Osteocyte (in vitro differentiated cells): ENCODE measurements around the gene GGTLC1. TPM values are rescaled to one million over a fixed set of nuclear protein-coding genes. Genes with fewer than 3 reads are reported as not detected.

ENCODE experiments used
- DNase-seq: peaks from one replicate; pipeline ENCODE4 v3.0.0; 2021; ENCODE audit warnings: mixed read lengths; ENCODE audit not compliant: unreplicated experiment; ENCODE audit errors: extremely low spot score
- H3K27ac Mint-ChIP-seq: one replicate; pipeline ENCODE4 v1.8.0; 2021; ENCODE audit warnings: mild to moderate bottlenecking, mixed read lengths; ENCODE audit not compliant: unreplicated experiment
- H3K27me3 Mint-ChIP-seq: one replicate; pipeline ENCODE4 v1.8.0; 2021; ENCODE audit warnings: mixed read lengths; ENCODE audit not compliant: unreplicated experiment
- H3K36me3 Mint-ChIP-seq: one replicate; pipeline ENCODE4 v1.8.0; 2021; ENCODE audit warnings: mixed read lengths; ENCODE audit not compliant: unreplicated experiment
- H3K4me1 Mint-ChIP-seq: one replicate; pipeline ENCODE4 v1.8.0; 2021; ENCODE audit warnings: mixed read lengths; ENCODE audit not compliant: unreplicated experiment
- H3K4me3 Mint-ChIP-seq: one replicate; pipeline ENCODE4 v1.8.0; 2021; ENCODE audit warnings: mild to moderate bottlenecking, moderate library complexity, mixed read lengths; ENCODE audit not compliant: unreplicated experiment
- H3K9me3 Mint-ChIP-seq: one replicate; pipeline ENCODE4 v1.8.0; 2021; ENCODE audit warnings: mixed read lengths; ENCODE audit not compliant: unreplicated experiment
- total RNA-seq: library from RNA; stranded (reverse); gene quantifications from 2 replicates; pipeline ENCODE4 v1.2.1, GENCODE V29; 2021
- TF ChIP-seq, protein P1 (sequence below): fragments of 200-600 bp; sonication (generic); IDR thresholded peaks from 2 replicates; pipeline ENCODE4 v1.5.0; 2021; ENCODE audit warnings: antibody characterized with exemption, mild to moderate bottlenecking, moderate library complexity

GGTLC1 gene
- total RNA-seq, 1 donor from 2014 or later, result not detected

DNA sequence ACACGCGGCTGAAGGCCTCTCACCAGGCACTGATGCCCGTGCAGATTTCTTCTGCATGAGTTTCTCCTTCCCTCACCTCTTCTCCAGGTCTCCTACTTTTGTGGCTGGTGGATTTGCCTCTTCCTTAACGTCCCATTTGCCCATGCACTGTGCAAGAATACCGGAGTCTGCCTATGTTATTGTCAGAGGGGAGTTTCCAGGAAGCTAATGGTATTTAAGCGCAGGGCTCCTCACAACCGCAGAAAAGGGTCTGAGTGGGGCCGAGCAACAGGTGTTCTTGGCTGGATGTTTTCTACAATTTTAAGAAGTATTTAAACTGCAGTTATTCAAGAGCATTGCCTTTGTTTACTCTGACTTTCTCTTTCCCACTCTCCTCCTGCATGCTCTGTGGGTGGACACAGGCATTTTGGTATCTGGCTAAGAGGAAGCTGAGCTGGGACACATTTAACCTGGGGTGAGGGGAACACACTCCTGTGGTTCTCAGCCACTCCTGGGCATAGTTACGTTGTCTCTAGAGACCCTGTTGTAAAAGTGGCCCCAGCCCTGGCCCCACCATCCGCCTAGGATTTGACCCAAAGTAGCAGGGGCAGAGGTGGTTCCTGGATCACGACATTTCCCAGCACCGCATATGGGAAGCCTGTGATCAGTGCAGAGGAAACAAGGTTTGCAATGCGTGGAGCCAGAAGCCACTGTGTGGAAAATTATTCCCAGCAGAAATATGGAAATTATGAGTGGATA, 34.4 kb downstream of the GGTLC1 start:
- H3K36me3 Mint-ChIP-seq, result no peaks in the 10 kb centered on the region
- no peaks in the 10 kb centered on the region for H3K9me3 Mint-ChIP-seq
- TF ChIP-seq, protein P1, sequence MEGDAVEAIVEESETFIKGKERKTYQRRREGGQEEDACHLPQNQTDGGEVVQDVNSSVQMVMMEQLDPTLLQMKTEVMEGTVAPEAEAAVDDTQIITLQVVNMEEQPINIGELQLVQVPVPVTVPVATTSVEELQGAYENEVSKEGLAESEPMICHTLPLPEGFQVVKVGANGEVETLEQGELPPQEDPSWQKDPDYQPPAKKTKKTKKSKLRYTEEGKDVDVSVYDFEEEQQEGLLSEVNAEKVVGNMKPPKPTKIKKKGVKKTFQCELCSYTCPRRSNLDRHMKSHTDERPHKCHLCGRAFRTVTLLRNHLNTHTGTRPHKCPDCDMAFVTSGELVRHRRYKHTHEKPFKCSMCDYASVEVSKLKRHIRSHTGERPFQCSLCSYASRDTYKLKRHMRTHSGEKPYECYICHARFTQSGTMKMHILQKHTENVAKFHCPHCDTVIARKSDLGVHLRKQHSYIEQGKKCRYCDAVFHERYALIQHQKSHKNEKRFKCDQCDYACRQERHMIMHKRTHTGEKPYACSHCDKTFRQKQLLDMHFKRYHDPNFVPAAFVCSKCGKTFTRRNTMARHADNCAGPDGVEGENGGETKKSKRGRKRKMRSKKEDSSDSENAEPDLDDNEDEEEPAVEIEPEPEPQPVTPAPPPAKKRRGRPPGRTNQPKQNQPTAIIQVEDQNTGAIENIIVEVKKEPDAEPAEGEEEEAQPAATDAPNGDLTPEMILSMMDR, result no peak

GRCh38 chr20:23946206-23946605, 42.4 kb downstream of the GGTLC1 start:
- H3K36me3 Mint-ChIP-seq, result no peaks in the 10 kb centered on the region
- no peak overlapping the region for H3K27ac Mint-ChIP-seq
- H3K9me3 Mint-ChIP-seq, result no peaks in the 10 kb centered on the region
- H3K27me3 Mint-ChIP-seq, result peaks cover 10% of the 10 kb centered on the region
- TF ChIP-seq, protein P1, result no peak
- H3K4me1 Mint-ChIP-seq, result no peaks in the 10 kb centered on the region
- DNase-seq, result no peak
- no peak overlapping the region for H3K4me3 Mint-ChIP-seq

More for the DNA sequence above, 34.4 kb downstream of the GGTLC1 start:
- Mint-ChIP-seq H3K4me1 (no peaks in the 10 kb centered on the region), H3K4me3 (no peak overlapping the region), H3K27ac (no peak overlapping the region), H3K27me3 (peaks cover 14% of the 10 kb centered on the region)
- DNase-seq, result no peak

GRCh38 chr20:23943304-23943703, 45.3 kb downstream of the GGTLC1 start:
- Mint-ChIP-seq H3K36me3 (no peaks in the 10 kb centered on the region), H3K4me3 (no peak overlapping the region), H3K27ac (no peak overlapping the region), H3K4me1 (no peaks in the 10 kb centered on the region), H3K27me3 (peaks cover 4% of the 10 kb centered on the region), H3K9me3 (no peaks in the 10 kb centered on the region)
- DNase-seq, result no peak
- TF ChIP-seq, protein P1, result no peak

- H3K36me3 Mint-ChIP-seq, result no peaks in the 10 kb centered on the region
- no peaks in the 10 kb centered on the region for H3K9me3 Mint-ChIP-seq
- H3K27ac Mint-ChIP-seq, result no peak overlapping the region
- TF ChIP-seq, protein P1, result no peak
- H3K27me3 Mint-ChIP-seq, result peaks cover 8% of the 10 kb centered on the region
- no peak for DNase-seq
- no peak overlapping the region for H3K4me3 Mint-ChIP-seq
- no peaks in the 10 kb centered on the region for H3K4me1 Mint-ChIP-seq
These were observed 48.9 kb downstream of the GGTLC1 start for GRCh38 chr20:23939641-23940040.

- H3K9me3 Mint-ChIP-seq, result no peaks in the 10 kb centered on the region
- peaks cover 11% of the 10 kb centered on the region for H3K27me3 Mint-ChIP-seq
- no peaks in the 10 kb centered on the region for H3K36me3 Mint-ChIP-seq
- H3K4me1 Mint-ChIP-seq, result no peaks in the 10 kb centered on the region
- no peak for DNase-seq
- no peak overlapping the region for H3K27ac Mint-ChIP-seq
- TF ChIP-seq, protein P1, result no peak
- H3K4me3 Mint-ChIP-seq, result no peak overlapping the region
These were observed 49.5 kb downstream of the GGTLC1 start for GRCh38 chr20:23939063-23939462.
